CD4-positive, alpha-beta T cell treated with Interleukin-4 for 1 hour (primary cell): ENCODE results near the gene MAGI1.
"Not testable (repeated sequence)": the region's sequence is repeated elsewhere in the genome, so short reads cannot be mapped to it uniquely, and the experiment has no call there.

Source experiments
- DNase-seq, 2 donors: peaks; one replicate each; pipeline ENCODE4 v3.0.0-alpha.2; 2020 to 2022

MAGI1 gene

DNA sequence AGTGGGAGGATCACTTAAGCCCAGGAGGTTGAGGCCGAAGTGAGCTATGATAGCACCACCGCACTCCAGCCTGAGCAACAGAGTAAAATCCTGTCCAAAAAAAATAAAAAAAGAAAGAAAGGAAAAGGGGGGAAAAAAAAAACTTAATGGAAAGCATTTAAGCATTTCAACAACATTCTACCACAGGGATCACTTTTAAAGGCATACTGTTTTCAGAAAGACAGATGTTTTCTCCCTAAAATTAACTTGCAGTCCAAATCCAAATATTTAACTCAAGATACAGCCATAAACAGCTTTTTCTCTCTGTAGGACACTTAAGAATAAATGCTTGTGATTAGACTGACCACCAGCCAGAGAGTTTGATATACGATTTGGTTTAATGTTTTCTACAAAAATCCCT, 141.0 kb downstream of the MAGI1 start:
- no peak for DNase-seq

DNA sequence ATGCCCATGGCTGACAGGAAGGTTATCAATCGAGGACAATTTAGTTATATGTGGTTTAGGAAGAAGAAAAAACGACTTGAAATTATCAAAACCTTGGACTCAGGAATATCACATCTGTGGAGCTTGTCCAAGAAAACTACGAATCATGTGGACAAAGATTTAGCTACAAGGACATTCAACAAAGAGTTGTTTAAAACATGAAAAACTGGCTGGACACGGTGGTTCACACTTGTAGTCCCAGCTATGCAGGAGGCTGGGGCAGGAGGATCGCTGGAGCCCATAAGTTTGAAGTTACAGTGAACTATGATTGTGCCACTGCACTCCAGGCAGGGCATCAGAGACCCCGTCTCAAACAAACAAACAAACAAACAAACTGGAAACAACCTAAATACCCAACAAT, 142.4 kb downstream of the MAGI1 start:
- no peak for DNase-seq

DNA sequence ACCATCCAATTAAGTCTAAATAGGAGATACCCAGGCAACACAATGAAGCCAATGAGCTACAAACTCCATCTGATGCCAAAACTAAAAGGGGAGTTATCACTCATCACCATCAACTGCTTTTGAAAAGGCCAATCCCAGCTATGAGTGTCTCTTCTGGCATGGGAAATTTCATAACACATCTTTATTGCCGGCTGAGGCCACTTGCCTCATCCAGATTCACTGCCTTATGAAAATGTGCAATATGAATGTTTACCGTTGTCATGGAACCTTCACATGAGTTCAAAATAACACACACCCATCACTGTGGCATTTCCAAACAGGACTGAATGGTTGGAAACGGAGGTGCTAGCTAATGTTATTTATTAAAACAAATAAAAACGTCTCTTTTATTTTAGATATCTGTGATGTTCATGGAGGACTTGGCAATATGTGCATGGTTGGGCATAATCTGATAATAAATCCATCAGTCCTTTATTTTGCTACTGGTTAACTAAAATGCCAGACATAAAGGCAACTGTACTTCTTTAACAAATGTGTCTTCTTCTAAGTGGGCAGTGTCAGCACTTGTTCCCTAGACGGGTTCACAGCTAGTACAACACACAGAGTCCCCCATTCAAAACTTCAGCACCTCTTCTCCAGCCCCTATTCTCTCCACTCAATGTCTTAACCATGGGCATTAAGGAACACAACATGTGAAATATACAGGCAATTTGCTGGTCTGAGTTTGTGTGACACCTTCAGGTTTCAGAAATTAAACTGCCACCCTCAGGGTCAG, 143.9 kb downstream of the MAGI1 start:
- no peak for DNase-seq

DNA sequence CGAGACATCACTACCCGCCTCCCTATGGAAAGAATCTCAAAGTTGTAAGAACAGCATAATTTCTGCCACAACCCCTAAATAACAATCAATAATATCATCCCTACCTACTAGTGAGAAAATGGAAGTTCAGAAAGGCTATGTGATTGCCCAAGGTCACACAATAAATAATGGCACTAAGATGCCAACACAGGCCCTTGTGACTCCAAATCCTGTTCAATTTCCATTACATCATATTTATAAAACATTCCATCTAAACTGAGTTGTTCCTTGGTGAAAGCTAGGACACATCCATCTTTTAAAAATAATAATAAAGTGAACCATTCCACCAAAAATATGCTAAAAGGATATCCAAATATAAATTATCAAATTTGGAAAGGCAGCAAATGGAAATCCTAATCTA, 144.6 kb downstream of the MAGI1 start:
- DNase-seq, result no peak

DNA sequence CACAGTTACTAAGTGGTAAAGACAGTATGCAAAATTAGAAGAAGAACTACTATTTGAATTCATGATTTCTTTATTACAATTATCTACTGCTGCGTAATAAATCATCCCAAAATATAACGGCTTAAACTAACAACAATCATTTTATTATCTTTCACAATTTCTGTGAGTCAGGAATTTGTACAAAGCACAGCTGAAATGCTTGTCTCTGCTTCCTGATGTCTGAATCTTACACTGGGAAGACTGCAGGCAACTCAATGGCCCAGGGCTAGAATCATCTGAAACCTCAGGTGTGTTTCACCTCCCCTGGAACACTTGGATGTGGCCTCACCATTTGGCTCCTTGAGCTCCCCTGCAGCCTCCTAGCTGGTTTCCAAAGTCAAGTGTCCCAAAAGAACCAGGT, 145.1 kb downstream of the MAGI1 start:
- DNase-seq, result no peak

DNA sequence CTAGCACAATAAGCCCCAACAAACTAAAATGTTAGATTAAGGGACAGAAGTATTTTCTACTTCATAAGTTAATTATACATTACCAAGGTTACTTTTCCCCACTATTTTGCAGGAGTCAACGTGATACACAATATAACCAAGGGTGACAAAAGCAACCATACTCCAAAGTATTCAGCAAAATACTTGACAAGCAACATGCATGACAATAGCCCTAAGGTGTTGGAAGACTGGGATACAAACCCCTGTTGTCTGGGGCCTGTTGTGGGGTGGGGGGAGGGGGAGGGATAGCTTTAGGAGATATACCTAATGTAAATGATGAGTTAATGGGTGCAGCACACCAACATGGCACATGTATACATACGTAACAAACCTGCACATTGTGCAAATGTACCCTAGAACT, 147.2 kb downstream of the MAGI1 start:
- DNase-seq, result not testable (repeated sequence)

DNA sequence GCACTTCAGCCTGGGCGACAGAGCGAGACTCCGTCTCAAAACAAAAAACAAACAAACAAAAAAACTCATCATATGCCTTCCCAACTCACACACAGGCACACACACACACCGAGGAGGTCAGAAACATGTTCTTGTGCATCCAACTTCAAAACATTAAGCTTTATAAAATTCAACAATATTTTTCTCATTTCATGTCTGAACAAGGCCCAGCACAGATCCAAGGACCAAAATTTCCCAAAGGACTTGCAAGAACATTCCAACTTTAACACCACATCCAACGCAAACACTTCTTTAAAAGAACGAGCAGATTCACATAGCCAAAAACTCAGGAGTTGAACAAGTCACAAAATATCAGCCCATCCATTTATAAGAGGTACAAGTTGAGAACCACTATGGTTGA, 148.4 kb downstream of the MAGI1 start:
- no peak for DNase-seq

DNA sequence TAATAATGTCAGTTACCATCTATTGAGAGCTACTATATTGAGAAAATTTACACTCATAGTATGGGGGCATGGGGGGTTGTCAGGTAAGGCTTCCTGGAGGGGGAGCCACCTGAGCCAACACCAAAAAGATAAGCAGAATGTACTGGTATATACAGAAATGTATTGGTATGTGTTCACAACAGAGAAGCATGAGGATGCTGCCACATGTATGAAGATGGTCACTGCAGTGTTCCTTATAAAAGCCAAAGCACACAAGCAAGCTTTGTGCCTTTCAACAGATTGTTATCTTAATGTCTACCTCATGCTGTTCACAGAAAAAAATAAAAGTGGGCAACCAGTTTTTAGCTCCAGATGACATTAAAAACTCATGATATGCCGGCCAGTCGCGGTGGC, 149.0 kb downstream of the MAGI1 start:
- DNase-seq, result no peak

DNA sequence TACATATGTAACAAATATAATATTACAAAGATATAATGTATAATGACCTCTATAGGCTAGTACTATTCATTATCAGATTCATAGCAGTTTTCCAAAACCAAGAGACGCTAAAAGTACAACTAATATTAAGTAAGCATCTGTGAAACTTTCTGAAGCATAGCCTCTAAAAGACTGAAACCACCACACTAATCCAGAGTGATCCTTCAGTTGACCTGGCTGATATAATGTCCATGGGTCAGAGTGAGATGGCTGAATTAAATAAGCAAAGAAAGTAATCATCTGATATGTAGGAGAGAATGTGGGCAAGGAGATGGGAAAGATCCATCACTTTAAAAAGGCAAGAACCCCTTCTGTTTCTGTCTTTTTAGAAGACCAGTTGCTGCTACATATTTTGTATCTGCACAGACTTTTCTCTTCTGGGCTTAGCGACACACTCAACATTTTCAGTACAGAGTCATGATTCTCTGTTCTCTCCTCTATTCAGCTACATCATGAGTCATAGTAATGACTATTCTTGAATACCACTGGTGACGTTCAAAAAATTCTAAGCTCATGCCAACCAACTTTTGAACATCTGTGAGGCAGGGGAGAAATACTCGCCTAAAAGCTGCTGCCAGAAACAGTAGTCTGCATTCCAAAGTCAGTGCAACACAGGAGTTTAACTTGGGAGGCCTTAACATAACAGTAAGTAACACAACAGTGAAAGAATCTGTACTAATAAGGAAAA, 149.6 kb downstream of the MAGI1 start:
- DNase-seq, result no peak

DNA sequence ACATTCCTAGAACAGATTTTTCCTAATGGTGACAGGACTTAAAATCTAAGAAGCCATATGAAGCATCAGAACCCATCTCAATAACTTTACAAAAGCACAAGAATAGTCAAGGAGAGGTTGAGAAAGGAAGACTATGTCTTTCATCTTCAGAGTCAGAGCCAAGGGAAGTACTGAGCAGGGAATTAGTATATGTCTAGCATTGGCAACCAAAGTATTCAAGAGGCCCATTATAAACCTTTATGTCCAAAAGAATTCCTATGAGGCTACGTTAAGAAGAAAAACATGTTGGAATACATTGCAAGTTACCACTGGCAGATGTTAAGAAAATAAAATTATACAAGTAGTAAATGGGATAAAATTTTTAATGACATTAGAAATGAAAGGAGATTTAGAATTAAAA, 150.5 kb downstream of the MAGI1 start:
- DNase-seq, result no peak

DNA sequence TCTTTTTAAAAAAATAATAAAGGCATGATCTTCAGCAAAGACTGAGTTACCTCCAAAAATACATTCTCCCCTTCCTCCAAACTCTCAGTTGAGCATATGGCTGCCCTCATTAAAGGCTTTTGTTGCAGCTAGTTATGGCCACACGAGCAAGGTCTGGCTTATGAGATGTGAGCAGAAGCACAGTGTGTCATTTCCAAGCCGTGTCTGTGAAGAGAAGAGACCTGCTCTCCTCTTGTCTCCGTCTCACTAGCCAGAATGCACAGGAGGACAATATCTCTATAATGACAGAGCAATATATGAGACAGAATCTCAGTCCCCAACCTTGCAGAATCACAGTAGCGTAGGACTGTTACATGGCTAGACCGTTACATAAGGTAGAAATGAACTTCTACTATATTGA, 152.3 kb downstream of the MAGI1 start:
- DNase-seq, result no peak

DNA sequence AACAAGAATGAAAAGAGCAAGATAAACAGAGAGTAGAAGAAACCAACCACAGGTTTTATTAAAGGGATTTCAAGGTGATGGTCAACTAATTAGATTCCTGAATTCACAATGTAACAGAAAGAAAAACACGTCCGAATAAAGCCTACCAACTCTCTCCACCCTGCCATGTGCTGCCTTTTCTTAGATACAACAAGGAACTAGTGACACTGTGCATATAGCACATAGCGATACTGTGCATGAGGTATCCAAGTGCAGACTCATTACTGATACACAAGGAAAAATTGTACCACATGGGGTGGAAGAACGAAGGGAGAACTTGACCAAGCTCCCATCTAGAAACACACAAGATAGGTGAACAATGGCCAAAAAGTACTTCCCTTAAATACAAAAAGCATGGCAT, 154.6 kb downstream of the MAGI1 start:
- no peak for DNase-seq

DNA sequence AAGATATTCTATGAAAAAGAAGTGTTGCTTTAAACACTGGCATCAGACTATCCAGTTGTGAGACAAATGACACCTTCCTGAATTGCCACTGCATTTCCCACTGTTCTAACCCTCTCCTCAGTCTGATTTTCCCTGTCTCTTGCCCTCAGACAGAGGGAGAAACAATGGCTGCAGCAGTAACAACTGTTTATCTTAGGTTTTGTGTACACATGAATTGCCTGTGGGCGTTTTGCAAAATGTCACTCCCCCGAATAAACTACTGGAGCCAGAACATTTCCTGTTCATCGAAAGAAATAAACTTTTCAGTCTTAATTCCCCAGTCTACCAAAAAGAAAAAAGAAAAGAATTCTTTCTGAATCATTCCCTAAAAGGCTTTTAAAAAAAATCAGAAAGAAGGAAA, 155.1 kb downstream of the MAGI1 start:
- DNase-seq, result no peak

DNA sequence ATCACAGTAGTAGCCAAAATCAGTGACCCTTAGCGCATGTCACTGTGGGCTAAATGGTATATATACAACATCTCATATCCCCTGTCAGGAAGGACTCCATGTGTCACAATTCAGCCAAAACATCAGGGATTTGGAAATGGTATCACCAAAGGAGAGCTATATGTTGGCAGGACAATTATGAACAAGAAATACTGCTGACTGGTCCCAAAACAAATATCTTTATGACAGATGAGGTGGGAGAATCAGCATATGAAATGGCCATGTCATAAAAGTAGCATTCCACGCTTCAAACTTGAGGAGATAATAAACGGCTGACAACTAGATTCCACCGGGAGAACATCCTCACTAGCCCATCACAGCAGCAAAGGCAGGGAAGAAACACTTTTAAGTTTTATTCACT, 158.4 kb downstream of the MAGI1 start:
- DNase-seq, result no peak

DNA sequence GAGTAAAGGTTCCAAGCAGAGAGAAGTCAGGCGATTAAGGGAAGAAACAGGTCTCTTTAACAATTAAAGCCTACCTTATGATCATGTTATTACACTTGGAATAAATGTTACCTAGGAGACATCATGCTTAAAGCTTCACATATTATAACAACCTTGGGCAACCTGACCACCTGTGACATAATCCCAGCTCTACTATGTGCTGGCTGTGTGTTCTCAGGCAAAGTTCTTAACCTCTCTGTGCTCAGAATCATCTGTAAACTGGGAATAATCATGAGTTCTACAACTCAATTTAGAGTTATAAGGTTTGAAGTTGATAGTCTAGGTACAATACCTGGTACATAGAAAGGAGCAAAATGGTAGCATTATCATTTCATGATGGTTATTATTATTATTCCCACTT, 159.3 kb downstream of the MAGI1 start:
- DNase-seq, result no peak

DNA sequence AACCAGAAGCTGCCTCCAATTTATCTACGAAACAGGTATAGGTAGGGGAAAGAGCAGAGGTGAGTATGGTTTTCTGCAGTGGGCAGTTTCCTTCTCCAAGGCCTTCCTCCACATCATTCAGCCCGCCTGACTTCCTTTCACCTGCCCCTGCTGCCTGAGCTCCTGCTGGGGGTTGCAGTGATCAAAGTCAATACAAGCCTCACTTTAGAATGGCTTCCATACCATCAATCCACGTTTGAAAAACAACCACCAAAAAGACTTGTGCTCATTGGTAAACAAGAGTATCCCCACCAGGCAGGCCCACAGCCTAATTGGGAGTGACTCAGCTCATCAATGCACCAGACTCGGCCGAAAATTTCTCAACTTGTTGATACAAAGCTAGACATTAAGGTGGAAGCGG, 159.9 kb downstream of the MAGI1 start:
- no peak for DNase-seq

DNA sequence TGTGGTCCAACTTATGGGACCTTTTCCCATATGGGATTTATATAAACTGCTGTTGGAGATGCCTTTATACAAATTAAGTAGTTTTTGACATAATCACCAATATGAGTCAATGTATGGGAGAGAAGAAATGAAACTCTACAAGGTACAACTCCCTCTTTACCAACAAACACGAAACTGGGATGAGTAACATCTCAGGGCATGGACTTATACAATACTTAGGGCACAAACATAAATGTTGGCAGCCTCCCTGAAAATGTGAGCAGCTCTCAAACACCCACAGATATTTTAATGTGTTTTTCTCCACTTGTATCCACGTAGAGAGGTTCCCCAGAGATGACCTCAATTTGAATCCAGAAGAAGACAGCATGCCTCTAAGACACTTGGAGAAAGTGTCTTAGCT, 161.6 kb downstream of the MAGI1 start:
- DNase-seq, result no peak

DNA sequence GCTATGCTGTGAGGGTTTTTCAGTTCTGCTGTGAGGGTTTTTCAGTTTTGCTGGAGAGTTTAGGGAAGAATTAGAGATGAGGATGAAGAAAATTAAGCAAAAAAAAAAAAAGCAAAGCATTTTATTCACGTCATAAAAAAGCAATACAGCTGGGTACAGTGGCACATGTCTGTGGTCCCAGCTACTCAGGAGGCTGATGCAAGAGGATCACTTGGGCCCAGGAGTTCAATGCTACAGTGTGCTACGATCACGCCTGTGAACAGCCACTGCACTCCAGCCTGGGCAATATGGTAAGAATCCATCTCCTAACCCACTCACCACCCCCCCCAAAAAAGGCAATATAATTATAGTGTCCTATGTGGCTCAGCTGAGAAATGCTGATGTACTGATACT, 162.7 kb downstream of the MAGI1 start:
- no peak for DNase-seq

DNA sequence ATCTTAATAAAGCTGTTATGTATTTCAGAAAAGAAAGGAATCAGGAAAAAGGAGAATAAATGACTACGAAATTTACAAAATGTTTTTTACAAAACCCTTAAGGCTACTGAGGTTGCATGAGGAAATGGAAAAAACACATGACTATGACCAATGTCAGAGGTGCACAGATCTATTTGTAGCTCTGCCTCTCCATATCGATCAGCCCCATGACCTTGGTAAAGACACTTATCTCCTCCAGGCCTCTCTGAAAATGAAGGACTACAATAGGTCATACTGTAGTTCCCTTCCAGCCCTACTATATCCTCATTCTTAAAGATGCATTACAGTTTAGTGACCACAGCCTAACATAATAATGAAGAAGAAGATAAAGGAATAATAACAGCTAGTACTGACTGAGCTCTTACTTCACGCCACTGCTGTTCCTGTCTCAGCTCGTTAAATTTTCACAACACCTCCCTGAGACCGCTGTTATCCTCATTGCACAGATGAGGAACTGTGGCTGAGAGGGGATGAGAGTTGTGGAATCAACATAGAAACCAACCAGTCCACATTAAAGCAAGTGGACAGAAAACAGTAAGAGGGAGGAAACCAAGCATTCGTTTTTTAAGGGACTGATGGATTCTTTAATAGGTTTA, 163.2 kb downstream of the MAGI1 start:
- no peak for DNase-seq

DNA sequence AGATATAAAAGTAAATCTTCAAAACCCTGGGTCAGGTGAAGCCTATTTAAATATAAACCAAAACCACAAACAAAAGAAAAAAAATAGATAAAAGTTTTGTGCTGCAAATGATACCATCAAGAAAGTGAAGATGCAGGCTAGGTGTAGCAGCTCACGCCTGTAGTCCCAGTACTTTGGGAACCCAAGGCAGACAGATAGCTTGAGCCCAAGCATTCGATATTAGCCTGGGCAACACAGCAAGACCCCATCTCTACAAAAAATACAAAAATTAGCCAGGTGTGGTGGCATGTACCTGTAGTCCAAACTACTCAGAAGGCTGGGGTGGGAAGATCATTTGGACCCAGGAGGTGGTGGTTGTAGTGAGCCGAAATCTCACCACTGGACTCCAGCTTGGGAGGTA, 164.8 kb downstream of the MAGI1 start:
- DNase-seq, result no peak

DNA sequence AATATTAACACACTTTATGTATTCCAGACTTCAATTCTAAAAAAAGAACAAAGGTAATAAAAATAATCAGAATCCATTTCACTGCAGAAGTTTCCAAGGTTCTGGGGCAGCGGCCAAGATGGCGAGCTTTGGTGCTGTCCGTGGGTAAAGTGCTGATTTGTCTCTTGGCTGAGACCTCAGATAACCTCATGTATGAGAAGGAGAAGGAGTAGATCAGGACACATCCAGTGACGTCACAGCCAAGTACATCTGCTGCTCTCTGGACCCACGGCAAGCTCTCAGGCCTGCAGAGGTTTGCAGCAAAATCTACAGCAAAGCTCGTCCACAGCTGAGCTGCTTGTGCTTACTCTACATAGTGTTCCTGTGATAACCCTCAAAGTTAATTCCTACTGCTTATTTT, 165.7 kb downstream of the MAGI1 start:
- no peak for DNase-seq

DNA sequence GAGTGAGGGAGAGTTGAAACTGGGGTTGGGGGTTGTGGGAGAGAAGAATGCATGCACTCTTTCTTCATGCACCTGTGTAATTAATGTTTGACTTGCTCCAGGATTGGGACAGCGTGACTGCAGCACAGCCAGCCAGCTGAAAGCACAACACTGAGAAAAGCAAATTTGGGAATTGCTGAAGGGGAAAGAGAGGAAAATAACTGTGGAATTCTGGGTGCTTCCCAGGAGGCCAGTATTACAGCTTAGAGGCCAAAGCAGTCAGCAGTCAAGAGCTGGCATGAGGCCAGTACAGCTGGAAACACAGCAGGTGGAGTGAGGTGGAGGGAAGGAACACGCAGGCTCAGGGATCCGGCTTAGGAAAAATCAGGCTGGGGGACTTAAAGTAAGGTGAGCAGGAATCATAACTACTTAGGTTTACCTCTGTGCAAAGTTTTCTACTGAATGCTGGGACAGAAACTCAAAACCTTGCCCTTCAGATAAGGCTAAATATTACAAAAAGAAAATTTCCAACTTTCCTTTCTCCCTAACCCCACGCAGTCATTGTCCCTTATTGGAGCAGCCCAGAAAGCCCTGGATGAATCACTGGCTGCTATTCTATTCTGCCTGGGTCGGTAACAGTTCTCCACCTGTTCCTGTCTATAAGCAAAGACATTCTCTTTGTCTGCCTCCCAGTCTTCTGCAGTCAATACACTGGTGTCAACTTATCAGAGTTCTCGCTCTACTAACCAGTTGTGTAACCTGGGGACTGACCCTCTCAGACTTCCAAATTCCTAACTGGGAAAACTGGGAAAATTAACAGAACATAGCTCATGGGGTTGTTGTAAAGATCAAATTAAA, 167.2 kb downstream of the MAGI1 start:
- DNase-seq, result no peak

DNA sequence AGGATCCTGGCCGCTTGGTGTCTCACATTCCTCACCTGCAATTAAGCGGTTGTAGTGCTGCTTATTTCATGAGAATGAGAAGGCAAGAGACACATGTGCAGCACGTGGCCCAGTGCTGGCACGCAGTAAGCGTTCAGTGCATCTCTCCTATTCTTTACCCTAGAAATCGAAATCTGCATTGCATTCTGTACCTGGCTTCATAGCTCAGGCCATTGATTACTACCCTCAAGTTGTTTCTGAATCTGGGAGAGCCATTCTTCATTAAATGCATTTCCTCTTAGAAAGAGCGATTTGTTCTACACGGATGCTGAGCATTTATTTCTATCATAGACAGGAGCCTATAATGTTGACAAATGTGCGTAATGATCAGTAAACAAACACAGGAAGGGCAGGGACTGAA, 168.9 kb downstream of the MAGI1 start:
- DNase-seq, result no peak
